ENCODE measurements around the gene ZNF782. TPM values are rescaled to one million over a fixed set of nuclear protein-coding genes. Genes with fewer than 3 reads are reported as not detected.

The ZNF782 gene
- polyA plus RNA-seq, 2 donors = 0.92 to 1.1 TPM

- no peaks in the 10 kb centered on the region for H3K9me3 ChIP-seq (ENCODE audit: control insufficient read depth in 2 of 2, insufficient read depth in 1 of 2, low read depth in 1 of 2, low read length in 1 of 2)
- H3K27me3 ChIP-seq (ENCODE audit: control insufficient read depth in 1 of 2, insufficient read depth in 2 of 2, low read length in 2 of 2) = no peaks in the 10 kb centered on the region
- no peak overlapping the region for H3K4me3 ChIP-seq (ENCODE audit: low read depth in 1 of 2, low read length in 2 of 2)
- no peaks in the 10 kb centered on the region for H3K36me3 ChIP-seq (ENCODE audit: control insufficient read depth in 2 of 2, insufficient read depth in 2 of 2, low read length in 1 of 2)
- no peak overlapping the region for H3K27ac ChIP-seq (ENCODE audit: low read depth in 2 of 2, low read length in 1 of 2)
- peaks cover 2% of the 10 kb centered on the region in 2 donors for H3K4me1 ChIP-seq (ENCODE audit: control insufficient read depth in 2 of 2, insufficient read depth in 2 of 2, low read length in 1 of 2)
These were observed 72.1 kb downstream of the ZNF782 start for GRCh38 chr9:96782235-96782634.

GRCh38 chr9:96781552-96781951, 72.8 kb downstream of the ZNF782 start:
- Histone ChIP-seq H3K4me3 (ENCODE audit: low read depth in 1 of 2, low read length in 2 of 2) (no peak overlapping the region), H3K27me3 (ENCODE audit: control insufficient read depth in 1 of 2, insufficient read depth in 2 of 2, low read length in 2 of 2) (no peaks in the 10 kb centered on the region), H3K36me3 (ENCODE audit: control insufficient read depth in 2 of 2, insufficient read depth in 2 of 2, low read length in 1 of 2) (no peaks in the 10 kb centered on the region), H3K4me1 (ENCODE audit: control insufficient read depth in 2 of 2, insufficient read depth in 2 of 2, low read length in 1 of 2) (peaks cover 2% of the 10 kb centered on the region in 2 donors), H3K9me3 (ENCODE audit: control insufficient read depth in 2 of 2, insufficient read depth in 1 of 2, low read depth in 1 of 2, low read length in 1 of 2) (no peaks in the 10 kb centered on the region), H3K27ac (ENCODE audit: low read depth in 2 of 2, low read length in 1 of 2) (no peak overlapping the region)
- 69 to 73% methylated on average over 3 of the region's 3 CpGs for WGBS, 2 donors

GRCh38 chr9:96779089-96779488, 75.2 kb downstream of the ZNF782 start:
- Histone ChIP-seq H3K4me3 (ENCODE audit: low read depth in 1 of 2, low read length in 2 of 2) (no peak overlapping the region), H3K27me3 (ENCODE audit: control insufficient read depth in 1 of 2, insufficient read depth in 2 of 2, low read length in 2 of 2) (no peaks in the 10 kb centered on the region), H3K36me3 (ENCODE audit: control insufficient read depth in 2 of 2, insufficient read depth in 2 of 2, low read length in 1 of 2) (no peaks in the 10 kb centered on the region), H3K4me1 (ENCODE audit: control insufficient read depth in 2 of 2, insufficient read depth in 2 of 2, low read length in 1 of 2) (peaks cover 2% of the 10 kb centered on the region in 2 donors), H3K27ac (ENCODE audit: low read depth in 2 of 2, low read length in 1 of 2) (no peak overlapping the region), H3K9me3 (ENCODE audit: control insufficient read depth in 2 of 2, insufficient read depth in 1 of 2, low read depth in 1 of 2, low read length in 1 of 2) (no peaks in the 10 kb centered on the region)
- WGBS, 2 donors = 31 to 43% methylated on average over 2 of the region's 2 CpGs

GRCh38 chr9:96777426-96777864, 76.9 kb downstream of the ZNF782 start:
- Histone ChIP-seq H3K27ac (ENCODE audit: low read depth in 2 of 2, low read length in 1 of 2) (peak overlapping the region; percentile 77 to 78), H3K36me3 (ENCODE audit: control insufficient read depth in 2 of 2, insufficient read depth in 2 of 2, low read length in 1 of 2) (peaks cover 0 to 2% of the 10 kb centered on the region in 2 donors), H3K4me1 (ENCODE audit: control insufficient read depth in 2 of 2, insufficient read depth in 2 of 2, low read length in 1 of 2) (peaks cover 2% of the 10 kb centered on the region in 2 donors), H3K27me3 (ENCODE audit: control insufficient read depth in 1 of 2, insufficient read depth in 2 of 2, low read length in 2 of 2) (no peaks in the 10 kb centered on the region), H3K9me3 (ENCODE audit: control insufficient read depth in 2 of 2, insufficient read depth in 1 of 2, low read depth in 1 of 2, low read length in 1 of 2) (no peaks in the 10 kb centered on the region), H3K4me3 (ENCODE audit: low read depth in 1 of 2, low read length in 2 of 2) (peak overlapping the region; percentile 64 to 82)
- WGBS, 2 donors = 2% methylated on average over 23 of the region's 23 CpGs

GRCh38 chr9:96771124-96771523, 83.2 kb downstream of the ZNF782 start:
- no peak overlapping the region for H3K27ac ChIP-seq (ENCODE audit: low read depth in 2 of 2, low read length in 1 of 2)
- 91 to 98% methylated on average over 2 of the region's 2 CpGs for WGBS, 2 donors
- H3K4me3 ChIP-seq (ENCODE audit: low read depth in 1 of 2, low read length in 2 of 2) = no peak overlapping the region
- no peaks in the 10 kb centered on the region for H3K4me1 ChIP-seq (ENCODE audit: control insufficient read depth in 2 of 2, insufficient read depth in 2 of 2, low read length in 1 of 2)
- H3K36me3 ChIP-seq (ENCODE audit: control insufficient read depth in 2 of 2, insufficient read depth in 2 of 2, low read length in 1 of 2) = peaks cover 2 to 6% of the 10 kb centered on the region in 2 donors
- no peaks in the 10 kb centered on the region for H3K27me3 ChIP-seq (ENCODE audit: control insufficient read depth in 1 of 2, insufficient read depth in 2 of 2, low read length in 2 of 2)
- peaks cover 0 to 4% of the 10 kb centered on the region in 2 donors for H3K9me3 ChIP-seq (ENCODE audit: control insufficient read depth in 2 of 2, insufficient read depth in 1 of 2, low read depth in 1 of 2, low read length in 1 of 2)

- Histone ChIP-seq H3K27me3 (ENCODE audit: control insufficient read depth in 1 of 2, insufficient read depth in 2 of 2, low read length in 2 of 2) (no peaks in the 10 kb centered on the region), H3K36me3 (ENCODE audit: control insufficient read depth in 2 of 2, insufficient read depth in 2 of 2, low read length in 1 of 2) (peaks cover 2 to 6% of the 10 kb centered on the region in 2 donors), H3K27ac (ENCODE audit: low read depth in 2 of 2, low read length in 1 of 2) (no peak overlapping the region), H3K4me3 (ENCODE audit: low read depth in 1 of 2, low read length in 2 of 2) (no peak overlapping the region), H3K9me3 (ENCODE audit: control insufficient read depth in 2 of 2, insufficient read depth in 1 of 2, low read depth in 1 of 2, low read length in 1 of 2) (peaks cover 0 to 4% of the 10 kb centered on the region in 2 donors), H3K4me1 (ENCODE audit: control insufficient read depth in 2 of 2, insufficient read depth in 2 of 2, low read length in 1 of 2) (no peaks in the 10 kb centered on the region)
- 97 to 99% methylated on average over 6 of the region's 6 CpGs for WGBS, 2 donors
These were observed 84.3 kb downstream of the ZNF782 start for GRCh38 chr9:96769989-96770388.

Other genes with a start within 250 kb of the ZNF782 start
- gene CDC14B, start 234.7 kb downstream of the ZNF782 start, polyA plus RNA-seq = 1 to 10 TPM; 1.8 to 2.1 TPM
- gene PRXL2C, start 199.2 kb downstream of the ZNF782 start, polyA plus RNA-seq = 1 to 10 TPM; 2.0 to 3.1 TPM
- gene ZNF510, start 76.4 kb downstream of the ZNF782 start, polyA plus RNA-seq = 1 to 10 TPM; 1.9 to 2.0 TPM
- gene NUTM2G, start 74.3 kb upstream of the ZNF782 start, polyA plus RNA-seq = under 1 TPM in 1 of 2 donors, not detected in 1; 0.06 TPM
- 100 to 1,000 TPM in 1 of 2 donors, 1 to 10 TPM in 1; 7.9 to 137 TPM for gene CTSV, start 184.6 kb upstream of the ZNF782 start, polyA plus RNA-seq

All from esophagus (tissue), 2 donors.